GM12878 (cell line): ENCODE measurements around the gene SYNPR. TPM values are rescaled to one million over a fixed set of nuclear protein-coding genes. Genes with fewer than 3 reads are reported as not detected.

Experiments
- ATAC-seq: fragments of 200-7000 bp; cut with Tn5 transposase; 3 replicates; pipeline ENCODE4 v1.9.1; 2020; ENCODE audit warnings: mild to moderate bottlenecking, moderate library complexity
- BruUV-seq: library from RNA; stranded (reverse); fragments of 400-500 nt; replicated peaks from 2 replicates; lab custom pipeline; 2021; lab: Mats Ljungman, UMichigan
- CTCF ChIA-PET: fragments of 300-600 bp; sonication (Branson Sonifier 250); formaldehyde crosslinking; extraction: SDS; loops from one replicate; lab custom pipeline; 2021; ENCODE audit warnings: inconsistent platforms; lab: Yijun Ruan, JAX
- POLR2A ChIA-PET: fragments of 350-600 bp; formaldehyde crosslinking; extraction: SDS; loops from one replicate; lab custom pipeline; 2021; ENCODE audit warnings: inconsistent platforms; lab: Charles Lee
- RAD21 ChIA-PET: fragments of 300-600 bp; sonication (Branson Sonifier 250); formaldehyde crosslinking; loops from one replicate; lab custom pipeline; 2023; ENCODE audit warnings: antibody characterized with exemption; ENCODE audit not compliant: unreplicated experiment; lab: Charles Lee
- SMC1A ChIA-PET: fragments of 300-600 bp; sonication (Branson Sonifier 250); formaldehyde crosslinking; loops from one replicate; lab custom pipeline; 2023; ENCODE audit not compliant: unreplicated experiment, uncharacterized antibody; lab: Charles Lee
- DNase-seq: peaks from one replicate; pipeline ENCODE4 v3.0.0-alpha.2; 2011; ENCODE audit warnings: low read depth, low spot score
- FAIRE-seq: peaks from 3 replicates; lab custom pipeline; 2011; peaks lifted over from hg19 to GRCh38; lab: Jason Lieb, UNC
- H2AFZ ChIP-seq: 2 replicates; pipeline ENCODE4 v1.6.0; 2011; ENCODE audit warnings: low read depth, low read length, control low read depth; ENCODE audit not compliant: control insufficient read depth
- H3K27ac ChIP-seq: 2 replicates; pipeline ENCODE4 v1.5.1; 2011; ENCODE audit warnings: control low read depth; ENCODE audit not compliant: control insufficient read depth, insufficient read depth
- H3K27me3 ChIP-seq, 2 experiments: replicated peaks in 1 of 2; 2 replicates each; pipeline versions ENCODE4 v1.6.0 to v1.6.1; 2011; ENCODE audit warnings: low read length in 1 of 2; ENCODE audit not compliant: control insufficient read depth in 2 of 2, insufficient read depth in 2 of 2
- H3K36me3 ChIP-seq, 2 experiments: 2 replicates each; pipeline ENCODE4 v1.5.1; 2011; ENCODE audit warnings: low read length in 1 of 2; ENCODE audit not compliant: control insufficient read depth in 2 of 2, insufficient read depth in 2 of 2
- H3K4me1 ChIP-seq: 2 replicates; pipeline ENCODE4 v1.6.1; 2011; ENCODE audit warnings: mild to moderate bottlenecking, low read length, moderate library complexity, mixed read lengths; ENCODE audit not compliant: control insufficient read depth, insufficient read depth
- H3K4me2 ChIP-seq: 2 replicates; pipeline ENCODE4 v1.6.0; 2011; ENCODE audit warnings: control low read depth; ENCODE audit not compliant: control insufficient read depth, insufficient read depth
- H3K4me3 ChIP-seq: fragments of 200-600 bp; sonication (generic); 2 replicates; pipeline ENCODE4 v1.5.1; 2016
- H3K79me2 ChIP-seq: 2 replicates; pipeline ENCODE4 v1.6.0; 2011; ENCODE audit warnings: low read length; ENCODE audit not compliant: control insufficient read depth, insufficient read depth
- H3K9ac ChIP-seq: 2 replicates; pipeline ENCODE4 v1.8.0; 2011; ENCODE audit warnings: low read length, control low read depth, mixed read lengths; ENCODE audit not compliant: control insufficient read depth, insufficient read depth
- H3K9me3 ChIP-seq: replicated peaks from 3 replicates; pipeline ENCODE4 v1.5.1; 2011; ENCODE audit warnings: mild to moderate bottlenecking, low read length; ENCODE audit not compliant: control insufficient read depth, insufficient read depth
- H4K20me1 ChIP-seq: 2 replicates; pipeline ENCODE4 v1.6.0; 2011; ENCODE audit not compliant: control insufficient read depth, insufficient read depth
- BRCA1 ChIP-seq: IDR thresholded peaks from 2 replicates; pipeline ENCODE4 v1.6.1; 2011; ENCODE audit warnings: low read depth, low read length, improper control_type of control experiment
- DPF2 ChIP-seq: fragments of 450-650 bp; IDR thresholded peaks from 2 replicates; pipeline ENCODE4 v1.6.1; 2017; ENCODE audit warnings: mild to moderate bottlenecking
- HDGF ChIP-seq: fragments of 450-650 bp; IDR thresholded peaks from 2 replicates; pipeline ENCODE4 v1.6.1; 2016; ENCODE audit warnings: antibody characterized with exemption
- IKZF2 ChIP-seq, 2 experiments: fragments of 450-650 bp; IDR thresholded peaks; 2 replicates each; pipeline ENCODE4 v1.6.1; 2017; ENCODE audit warnings: mild to moderate bottlenecking in 2 of 2, moderate library complexity in 2 of 2
- NBN ChIP-seq: fragments of 450-650 bp; IDR thresholded peaks from 2 replicates; pipeline ENCODE4 v1.6.1; 2016
- NRF1 ChIP-seq: conservative IDR thresholded peaks from 2 replicates; pipeline ENCODE4 v1.6.1; 2011; ENCODE audit warnings: mild to moderate bottlenecking, low read depth, low read length, improper control_type of control experiment
- STAT1 ChIP-seq: fragments of 450-650 bp; conservative IDR thresholded peaks from 2 replicates; pipeline ENCODE4 v1.6.1; 2014; ENCODE audit warnings: antibody characterized with exemption, mild to moderate bottlenecking
- TAF1 ChIP-seq: IDR thresholded peaks from 2 replicates; pipeline ENCODE4 v1.6.1; 2011; ENCODE audit warnings: mild to moderate bottlenecking, low read depth, low read length, borderline replicate concordance
- ZBTB40 ChIP-seq: fragments of 450-650 bp; IDR thresholded peaks from 2 replicates; pipeline ENCODE4 v1.6.1; 2016; ENCODE audit warnings: mild to moderate bottlenecking, moderate library complexity, borderline replicate concordance
- ZNF217 ChIP-seq: fragments of 450-650 bp; IDR thresholded peaks from 2 replicates; pipeline ENCODE4 v1.6.1; 2017; ENCODE audit warnings: antibody characterized with exemption, mild to moderate bottlenecking
- ZNF24 ChIP-seq: fragments of 450-650 bp; IDR thresholded peaks from 2 replicates; pipeline ENCODE4 v1.6.1; 2017; ENCODE audit warnings: antibody characterized with exemption, mild to moderate bottlenecking
- ZNF592 ChIP-seq: fragments of 450-650 bp; IDR thresholded peaks from 2 replicates; pipeline ENCODE4 v1.6.1; 2017; ENCODE audit warnings: mild to moderate bottlenecking, moderate library complexity
- WGBS: methylation state at CpG from one replicate; pipeline ENCODE4 v1.1.6; 2016; ENCODE audit warnings: low lambda C conversion rate; ENCODE audit not compliant: insufficient replicate concordance, insufficient coverage; ENCODE audit errors: missing lambda C conversion rate; 5-methylcytosine and 5-hydroxymethylcytosine counted together
- in situ Hi-C: fragments of 300-500 bp; cut with MboI; formaldehyde crosslinking; loops from 9 replicates; pipeline ENCODE4 v1.14.3; 2018; ENCODE audit warnings: mixed read lengths
- intact Hi-C: fragments of 100-400 bp; cut with micrococcal nuclease; formaldehyde crosslinking; loops from one replicate; pipeline ENCODE4 v1.14.2; 2022; ENCODE audit not compliant: unreplicated experiment
- polyA plus RNA-seq, 11 experiments: library from polyadenylated mRNA; depleted of rRNA in 4 of 11; unstranded in 6 of 11; stranded (reverse) in 5 of 11; fragments of >200 nt; fragmentation: Nextera tagmentation in 4 of 11; fragmentation: Illumina TruSeq in 1 of 11; extraction: Ambion mirVana in 4 of 11; extraction: Trizol in 1 of 11; gene quantifications; 1 replicate in 1 of 11; 2 replicates in 10 of 11; pipeline versions ENCODE4 v1.2.1 to v1.2.3, GENCODE V29; 2011 to 2016; ENCODE audit warnings: inconsistent platforms in 2 of 11, missing spikeins in 2 of 11, low read depth in 1 of 11
- total RNA-seq, 4 experiments: library from RNA; depleted of rRNA in 3 of 4; stranded (reverse); fragments of >200 nt in 3 of 4; fragmentation: Illumina TruSeq in 1 of 4; extraction: Trizol in 1 of 4; gene quantifications; 2 replicates each; pipeline versions ENCODE4 v1.2.1 to v1.2.3, GENCODE V29; 2013 to 2021
- TF ChIP-seq, protein P1 (sequence below): IDR thresholded peaks from 2 replicates; pipeline ENCODE4 v1.6.1; 2012; ENCODE audit warnings: improper control_type of control experiment, low read depth, low read length; ENCODE audit not compliant: insufficient replicate concordance

The SYNPR gene
- total and polyA plus RNA-seq, 10 of the 15 experiments (the other 5 are each of a cell fraction or from before 2014, with no cell fraction given), result not detected

DNA sequence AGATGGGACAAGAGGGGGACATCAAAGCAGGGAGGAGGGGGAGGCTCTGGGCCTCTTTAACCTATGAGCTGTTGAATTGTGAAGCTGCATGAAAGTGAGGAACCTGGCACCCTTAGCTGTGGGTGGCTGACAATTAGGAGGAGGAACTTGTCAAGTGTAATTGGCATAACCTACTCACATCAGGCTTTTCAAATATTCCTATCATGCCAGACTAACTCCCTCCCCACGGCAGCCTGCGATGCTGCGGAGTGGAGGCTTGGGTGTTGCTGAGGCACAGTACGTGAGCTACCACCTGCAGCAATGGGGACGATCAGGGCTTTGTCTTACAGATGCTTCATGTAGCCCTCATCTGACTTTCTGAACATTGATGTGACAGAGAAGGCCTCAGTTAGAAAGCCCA lies 193.7 kb downstream of the SYNPR start:
- H2AFZ ChIP-seq, result no peak overlapping the region
- POLR2A ChIA-PET, result no interaction called here
- no peaks in the 10 kb centered on the region for H3K4me1 ChIP-seq
- H4K20me1 ChIP-seq, result no peaks in the 10 kb centered on the region
- no peak overlapping the region for H3K4me2 ChIP-seq
- no peaks in the 10 kb centered on the region for H3K27me3 ChIP-seq
- CTCF ChIA-PET, result no interaction called here
- DNase-seq, result no peak
- H3K9me3 ChIP-seq, result no peaks in the 10 kb centered on the region; the same call in 2 of the 3 replicates
- RAD21 ChIA-PET, result no interaction called here
- intact Hi-C loops, result no loop called here
- 52% methylated on average over 5 of the region's 5 CpGs for WGBS
- SMC1A ChIA-PET, result no interaction called here
- ATAC-seq, result no peak
- no peak for FAIRE-seq
- no peak overlapping the region for H3K9ac ChIP-seq
- BruUV-seq, result no TSS peak
- in situ Hi-C loops, result no loop called here
- no peak overlapping the region for H3K27ac ChIP-seq
- H3K4me3 ChIP-seq, result no peak overlapping the region
- no peaks in the 10 kb centered on the region for H3K79me2 ChIP-seq
- no peaks in the 10 kb centered on the region for H3K36me3 ChIP-seq
- TF ChIP-seq NRF1 (no peak), NBN (no peak), ZNF24 (no peak), IKZF2 (IDR thresholded peaks at IDR 0.05) (no peak), ZNF217 (no peak), STAT1 (no peak), ZNF592 (no peak), DPF2 (no peak), ZBTB40 (no peak), TAF1 (no peak), BRCA1 (no peak), HDGF (no peak)
- TF ChIP-seq, protein P1, sequence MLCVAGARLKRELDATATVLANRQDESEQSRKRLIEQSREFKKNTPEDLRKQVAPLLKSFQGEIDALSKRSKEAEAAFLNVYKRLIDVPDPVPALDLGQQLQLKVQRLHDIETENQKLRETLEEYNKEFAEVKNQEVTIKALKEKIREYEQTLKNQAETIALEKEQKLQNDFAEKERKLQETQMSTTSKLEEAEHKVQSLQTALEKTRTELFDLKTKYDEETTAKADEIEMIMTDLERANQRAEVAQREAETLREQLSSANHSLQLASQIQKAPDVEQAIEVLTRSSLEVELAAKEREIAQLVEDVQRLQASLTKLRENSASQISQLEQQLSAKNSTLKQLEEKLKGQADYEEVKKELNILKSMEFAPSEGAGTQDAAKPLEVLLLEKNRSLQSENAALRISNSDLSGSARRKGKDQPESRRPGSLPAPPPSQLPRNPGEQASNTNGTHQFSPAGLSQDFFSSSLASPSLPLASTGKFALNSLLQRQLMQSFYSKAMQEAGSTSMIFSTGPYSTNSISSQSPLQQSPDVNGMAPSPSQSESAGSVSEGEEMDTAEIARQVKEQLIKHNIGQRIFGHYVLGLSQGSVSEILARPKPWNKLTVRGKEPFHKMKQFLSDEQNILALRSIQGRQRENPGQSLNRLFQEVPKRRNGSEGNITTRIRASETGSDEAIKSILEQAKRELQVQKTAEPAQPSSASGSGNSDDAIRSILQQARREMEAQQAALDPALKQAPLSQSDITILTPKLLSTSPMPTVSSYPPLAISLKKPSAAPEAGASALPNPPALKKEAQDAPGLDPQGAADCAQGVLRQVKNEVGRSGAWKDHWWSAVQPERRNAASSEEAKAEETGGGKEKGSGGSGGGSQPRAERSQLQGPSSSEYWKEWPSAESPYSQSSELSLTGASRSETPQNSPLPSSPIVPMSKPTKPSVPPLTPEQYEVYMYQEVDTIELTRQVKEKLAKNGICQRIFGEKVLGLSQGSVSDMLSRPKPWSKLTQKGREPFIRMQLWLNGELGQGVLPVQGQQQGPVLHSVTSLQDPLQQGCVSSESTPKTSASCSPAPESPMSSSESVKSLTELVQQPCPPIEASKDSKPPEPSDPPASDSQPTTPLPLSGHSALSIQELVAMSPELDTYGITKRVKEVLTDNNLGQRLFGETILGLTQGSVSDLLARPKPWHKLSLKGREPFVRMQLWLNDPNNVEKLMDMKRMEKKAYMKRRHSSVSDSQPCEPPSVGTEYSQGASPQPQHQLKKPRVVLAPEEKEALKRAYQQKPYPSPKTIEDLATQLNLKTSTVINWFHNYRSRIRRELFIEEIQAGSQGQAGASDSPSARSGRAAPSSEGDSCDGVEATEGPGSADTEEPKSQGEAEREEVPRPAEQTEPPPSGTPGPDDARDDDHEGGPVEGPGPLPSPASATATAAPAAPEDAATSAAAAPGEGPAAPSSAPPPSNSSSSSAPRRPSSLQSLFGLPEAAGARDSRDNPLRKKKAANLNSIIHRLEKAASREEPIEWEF, result no peak
